Kidney (tissue), 14 donors: Measurements from ENCODE around the gene TOGARAM2. TPM values are rescaled to one million over a fixed set of nuclear protein-coding genes. Genes with fewer than 3 reads are reported as not detected.

Experiments
- DNase-seq, 5 donors: peaks; one replicate each; pipeline ENCODE4 v3.0.0-alpha.2; 2013 to 2020
- FAIRE-seq: peaks from 2 replicates; lab custom pipeline; 2012; peaks lifted over from hg19 to GRCh38; lab: Jason Lieb, UNC
- H3K27ac ChIP-seq, 2 donors: one replicate each; pipeline ENCODE4 v1.7.0; 2013; ENCODE audit warnings: low read depth in 2 of 2, low read length in 2 of 2, inconsistent platforms in 1 of 2
- H3K27me3 ChIP-seq: one replicate; pipeline ENCODE4 v1.7.1; 2013; ENCODE audit warnings: low read length, inconsistent platforms; ENCODE audit not compliant: control insufficient read depth, insufficient read depth
- H3K36me3 ChIP-seq, 3 donors: one replicate each; pipeline versions ENCODE4 v1.7.0 to v1.7.1; 2013; ENCODE audit warnings: low read length in 3 of 3, control low read depth in 1 of 3, inconsistent platforms in 1 of 3; ENCODE audit not compliant: insufficient read depth in 3 of 3, control insufficient read depth in 2 of 3
- H3K4me1 ChIP-seq, 3 donors: one replicate each; pipeline versions ENCODE4 v1.7.0 to v1.7.1; 2013; ENCODE audit warnings: low read length in 3 of 3, inconsistent platforms in 1 of 3, low read depth in 1 of 3; ENCODE audit not compliant: control insufficient read depth in 2 of 3, insufficient read depth in 2 of 3
- H3K4me3 ChIP-seq, 3 donors: one replicate each; pipeline versions ENCODE4 v1.7.0 to v1.8.1; 2013; ENCODE audit warnings: low read length in 3 of 3, control low read depth in 1 of 3, inconsistent platforms in 1 of 3
- H3K9ac ChIP-seq, 3 donors: one replicate each; pipeline versions ENCODE4 v1.7.0 to v1.7.1; 2013; ENCODE audit warnings: low read length in 3 of 3, control low read depth in 1 of 3, inconsistent platforms in 1 of 3
- H3K9me3 ChIP-seq, 3 donors: one replicate each; pipeline versions ENCODE4 v1.7.0 to v1.7.1; 2013; ENCODE audit warnings: low read length in 3 of 3, control low read depth in 1 of 3, inconsistent platforms in 1 of 3; ENCODE audit not compliant: control insufficient read depth in 2 of 3, insufficient read depth in 1 of 3
- CTCF ChIP-seq: IDR thresholded peaks from 3 replicates; pipeline ENCODE4 v1.5.1; 2012; ENCODE audit warnings: mild to moderate bottlenecking, moderate library complexity, borderline replicate concordance; ENCODE audit not compliant: insufficient read depth; ENCODE audit errors: extremely low read depth
- intact Hi-C: fragments of 100-400 bp; cut with DNase I; formaldehyde crosslinking; loops from one replicate; pipeline ENCODE4 v1.11.1; 2022
- polyA plus RNA-seq: library from polyadenylated mRNA; stranded (reverse); fragments of 350-450 nt; fragmentation: Illumina TruSeq; extraction: RNeasy Lipid Tissue Mini Kit (QIAGEN cat#74804); gene quantifications from one replicate; pipeline ENCODE4 v1.2.3, GENCODE V29; 2014; ENCODE audit warnings: low read depth, low replicate concordance; ENCODE audit not compliant: insufficient read depth
- total RNA-seq: library from RNA; stranded (reverse); fragmentation: NEBNext Ultra II Directional; extraction: Animal tissue kit (Norgen Biotek cat#: 25700); gene quantifications from one replicate; pipeline ENCODE4 v1.2.1, GENCODE V29; 2021
- donor health status: control.
- donor health status: control.
- donor health status: control.
- donor health status: control.
- donor health status: control.
- donor health status: DM: yes; HTN: yes; CAD: no.
- donor health status: Normal renal cell carcinoma (clear cell type).

Gene TOGARAM2
- total and polyA plus RNA-seq, 2 donors from 2014 or later: 0.60 to 1.4 TPM

GRCh38 chr2:29005331-29005730 lies 24.2 kb downstream of the TOGARAM2 start:
- DNase-seq (no peak), FAIRE-seq (no peak)
- H3K4me1 ChIP-seq: peaks cover 0 to 2% (median 0%) of the 10 kb centered on the region in 3 donors
- H3K4me3 ChIP-seq: no peak overlapping the region
- no peak overlapping the region for H3K9ac ChIP-seq
- peaks cover 0 to 4% (median 0%) of the 10 kb centered on the region in 3 donors for H3K9me3 ChIP-seq
- no peak for TF ChIP-seq CTCF
- H3K27me3 ChIP-seq: no peaks in the 10 kb centered on the region
- intact Hi-C loops: no loop called here
- H3K36me3 ChIP-seq: peaks cover 0 to 2% (median 0%) of the 10 kb centered on the region in 3 donors
- H3K27ac ChIP-seq: no peak overlapping the region

- peaks cover 0 to 2% (median 0%) of the 10 kb centered on the region in 3 donors for H3K36me3 ChIP-seq
- intact Hi-C loops: no loop called here
- H3K4me1 ChIP-seq: peaks cover 0 to 2% (median 0%) of the 10 kb centered on the region in 3 donors
- H3K9ac ChIP-seq: no peak overlapping the region
- peak overlapping the region in 1 of 3 donors; percentile 36 for H3K4me3 ChIP-seq
- no peak overlapping the region for H3K27ac ChIP-seq
- H3K9me3 ChIP-seq: peaks cover 0 to 4% (median 0%) of the 10 kb centered on the region in 3 donors
- no peak for TF ChIP-seq CTCF
- DNase-seq (no peak), FAIRE-seq (no peak)
- H3K27me3 ChIP-seq: no peaks in the 10 kb centered on the region
Measured at GRCh38 chr2:29006092-29006979, 25.2 kb downstream of the TOGARAM2 start.

GRCh38 chr2:29006980-29007301 lies 25.8 kb downstream of the TOGARAM2 start:
- DNase-seq (no peak), FAIRE-seq (no peak)
- H3K4me1 ChIP-seq: peaks cover 0 to 5% (median 0%) of the 10 kb centered on the region in 3 donors
- H3K9me3 ChIP-seq: peaks cover 0 to 4% (median 0%) of the 10 kb centered on the region in 3 donors
- intact Hi-C loops: no loop called here
- H3K27ac ChIP-seq: no peak overlapping the region
- peaks cover 0 to 2% (median 0%) of the 10 kb centered on the region in 3 donors for H3K36me3 ChIP-seq
- TF ChIP-seq CTCF: no peak
- no peaks in the 10 kb centered on the region for H3K27me3 ChIP-seq
- no peak overlapping the region for H3K4me3 ChIP-seq
- no peak overlapping the region for H3K9ac ChIP-seq
